ENCODE measurements around the gene NACC1.
"Not testable (repeated sequence)": the region's sequence is repeated elsewhere in the genome, so short reads cannot be mapped to it uniquely, and the experiment has no call there.

- TF ChIP-seq GABPA (IDR thresholded peaks at IDR 0.05 in 1 of 2, conservative IDR thresholded peaks at IDR 0.05 in 1 of 2); MAX (IDR thresholded peaks at IDR 0.05): not testable (repeated sequence)
Observed at GRCh38 chr19:13149173-13149627, 31.1 kb downstream of the NACC1 start.
